ENCODE data around the gene C10orf67. TPM values are rescaled to one million over a fixed set of nuclear protein-coding genes. Genes with fewer than 3 reads are reported as not detected.
"Not testable (repeated sequence)": the region's sequence is repeated elsewhere in the genome, so short reads cannot be mapped to it uniquely, and the experiment has no call there.

The C10orf67 gene
- total RNA-seq, 1 experiment from 2014 or later, result not detected

GRCh38 chr10:23367896-23368595 lies 23.4 kb upstream of the C10orf67 start:
- TF ChIP-seq, protein P1, sequence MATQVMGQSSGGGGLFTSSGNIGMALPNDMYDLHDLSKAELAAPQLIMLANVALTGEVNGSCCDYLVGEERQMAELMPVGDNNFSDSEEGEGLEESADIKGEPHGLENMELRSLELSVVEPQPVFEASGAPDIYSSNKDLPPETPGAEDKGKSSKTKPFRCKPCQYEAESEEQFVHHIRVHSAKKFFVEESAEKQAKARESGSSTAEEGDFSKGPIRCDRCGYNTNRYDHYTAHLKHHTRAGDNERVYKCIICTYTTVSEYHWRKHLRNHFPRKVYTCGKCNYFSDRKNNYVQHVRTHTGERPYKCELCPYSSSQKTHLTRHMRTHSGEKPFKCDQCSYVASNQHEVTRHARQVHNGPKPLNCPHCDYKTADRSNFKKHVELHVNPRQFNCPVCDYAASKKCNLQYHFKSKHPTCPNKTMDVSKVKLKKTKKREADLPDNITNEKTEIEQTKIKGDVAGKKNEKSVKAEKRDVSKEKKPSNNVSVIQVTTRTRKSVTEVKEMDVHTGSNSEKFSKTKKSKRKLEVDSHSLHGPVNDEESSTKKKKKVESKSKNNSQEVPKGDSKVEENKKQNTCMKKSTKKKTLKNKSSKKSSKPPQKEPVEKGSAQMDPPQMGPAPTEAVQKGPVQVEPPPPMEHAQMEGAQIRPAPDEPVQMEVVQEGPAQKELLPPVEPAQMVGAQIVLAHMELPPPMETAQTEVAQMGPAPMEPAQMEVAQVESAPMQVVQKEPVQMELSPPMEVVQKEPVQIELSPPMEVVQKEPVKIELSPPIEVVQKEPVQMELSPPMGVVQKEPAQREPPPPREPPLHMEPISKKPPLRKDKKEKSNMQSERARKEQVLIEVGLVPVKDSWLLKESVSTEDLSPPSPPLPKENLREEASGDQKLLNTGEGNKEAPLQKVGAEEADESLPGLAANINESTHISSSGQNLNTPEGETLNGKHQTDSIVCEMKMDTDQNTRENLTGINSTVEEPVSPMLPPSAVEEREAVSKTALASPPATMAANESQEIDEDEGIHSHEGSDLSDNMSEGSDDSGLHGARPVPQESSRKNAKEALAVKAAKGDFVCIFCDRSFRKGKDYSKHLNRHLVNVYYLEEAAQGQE (IDR thresholded peaks at IDR 0.05; ENCODE audit: insufficient read depth in 1 of 2, low read depth in 2 of 2, low read length in 1 of 2), result no peak
- TF ChIP-seq POLR2AphosphoS5 (IDR thresholded peaks at IDR 0.05; ENCODE audit: low read depth, low read length), result no peak
- TF ChIP-seq TCF7L2 (IDR thresholded peaks at IDR 0.05; ENCODE audit: low read depth, low read length), result no peak
- no peak for TF ChIP-seq SIN3A (IDR thresholded peaks at IDR 0.05; ENCODE audit: borderline replicate concordance, insufficient read depth, low read depth, low read length)
- TF ChIP-seq, protein P2, sequence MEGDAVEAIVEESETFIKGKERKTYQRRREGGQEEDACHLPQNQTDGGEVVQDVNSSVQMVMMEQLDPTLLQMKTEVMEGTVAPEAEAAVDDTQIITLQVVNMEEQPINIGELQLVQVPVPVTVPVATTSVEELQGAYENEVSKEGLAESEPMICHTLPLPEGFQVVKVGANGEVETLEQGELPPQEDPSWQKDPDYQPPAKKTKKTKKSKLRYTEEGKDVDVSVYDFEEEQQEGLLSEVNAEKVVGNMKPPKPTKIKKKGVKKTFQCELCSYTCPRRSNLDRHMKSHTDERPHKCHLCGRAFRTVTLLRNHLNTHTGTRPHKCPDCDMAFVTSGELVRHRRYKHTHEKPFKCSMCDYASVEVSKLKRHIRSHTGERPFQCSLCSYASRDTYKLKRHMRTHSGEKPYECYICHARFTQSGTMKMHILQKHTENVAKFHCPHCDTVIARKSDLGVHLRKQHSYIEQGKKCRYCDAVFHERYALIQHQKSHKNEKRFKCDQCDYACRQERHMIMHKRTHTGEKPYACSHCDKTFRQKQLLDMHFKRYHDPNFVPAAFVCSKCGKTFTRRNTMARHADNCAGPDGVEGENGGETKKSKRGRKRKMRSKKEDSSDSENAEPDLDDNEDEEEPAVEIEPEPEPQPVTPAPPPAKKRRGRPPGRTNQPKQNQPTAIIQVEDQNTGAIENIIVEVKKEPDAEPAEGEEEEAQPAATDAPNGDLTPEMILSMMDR (IDR thresholded peaks at IDR 0.05), result no peak
- in situ Hi-C loops (cut with HindIII; ENCODE audit: low pct_unique_long_range_greater_than_20kb, low sequenced_read_pairs), result no loop called here
- BruUV-seq (replicated peaks), result no TSS peak
- intact Hi-C loops (cut with micrococcal nuclease; ENCODE audit: unreplicated experiment), result no loop called here
- no peak overlapping the region for H3K27ac ChIP-seq (ENCODE audit: low read length)
- no peaks in the 10 kb centered on the region for H3K27me3 ChIP-seq (ENCODE audit: control insufficient read depth, insufficient read depth, low read length)
- no peak overlapping the region for H3K4me3 ChIP-seq (ENCODE audit: low read depth in 2 of 2, low read length in 2 of 2)
- no peaks in the 10 kb centered on the region for H3K4me1 ChIP-seq (ENCODE audit: control insufficient read depth, insufficient read depth, low read length)
- CTCF ChIA-PET, result no interaction called here
- no peak for DNase-seq (ENCODE audit: low read depth, low spot score)
- H3K9me3 ChIP-seq (ENCODE audit: control insufficient read depth, insufficient read depth, low read depth, low read length), result no peaks in the 10 kb centered on the region
- no peak for ATAC-seq
- POLR2A ChIA-PET, result no interaction called here
- H3K36me3 ChIP-seq (ENCODE audit: control insufficient read depth, insufficient read depth, low read length), result no peaks in the 10 kb centered on the region

DNA sequence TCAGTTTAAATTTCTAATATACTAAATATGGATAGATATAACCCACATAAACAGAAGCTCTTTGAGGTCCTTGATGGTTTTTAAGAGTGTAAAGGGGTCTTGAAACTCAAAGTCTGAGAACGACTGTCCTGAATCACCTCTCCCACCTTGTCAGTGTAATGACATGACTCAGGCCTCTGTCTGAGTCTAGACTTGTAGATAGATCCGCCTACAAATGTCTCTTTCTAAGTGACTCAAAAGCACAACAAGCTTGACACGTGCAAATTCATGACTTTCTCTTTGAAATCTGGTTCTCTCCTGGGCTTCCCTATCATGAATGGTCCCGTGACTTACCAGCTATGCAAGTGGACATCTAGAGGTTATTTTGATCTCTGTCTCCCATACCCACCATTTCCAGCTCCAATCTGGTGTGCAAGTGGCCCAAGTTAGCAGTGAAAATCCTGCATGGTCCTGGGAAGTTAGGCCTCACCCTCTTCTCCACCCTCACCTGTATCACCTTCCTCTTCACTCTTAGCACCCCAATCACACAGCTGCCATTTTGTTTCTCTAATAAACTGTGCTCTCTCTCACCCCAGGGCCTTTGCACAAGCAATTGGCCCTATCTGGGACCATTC lies 20.9 kb upstream of the C10orf67 start:
- POLR2A ChIA-PET; CTCF ChIA-PET; ATAC-seq; DNase-seq (ENCODE audit: low read depth, low spot score); H3K27me3 ChIP-seq (ENCODE audit: control insufficient read depth, insufficient read depth, low read length); in situ Hi-C loops (cut with HindIII; ENCODE audit: low pct_unique_long_range_greater_than_20kb, low sequenced_read_pairs); H3K4me1 ChIP-seq (ENCODE audit: control insufficient read depth, insufficient read depth, low read length); H3K27ac ChIP-seq (ENCODE audit: low read length); H3K36me3 ChIP-seq (ENCODE audit: control insufficient read depth, insufficient read depth, low read length); H3K9me3 ChIP-seq (ENCODE audit: control insufficient read depth, insufficient read depth, low read depth, low read length); H3K4me3 ChIP-seq (ENCODE audit: low read depth in 2 of 2, low read length in 2 of 2); BruUV-seq (replicated peaks); intact Hi-C loops (cut with micrococcal nuclease; ENCODE audit: unreplicated experiment): not testable (repeated sequence)

DNA sequence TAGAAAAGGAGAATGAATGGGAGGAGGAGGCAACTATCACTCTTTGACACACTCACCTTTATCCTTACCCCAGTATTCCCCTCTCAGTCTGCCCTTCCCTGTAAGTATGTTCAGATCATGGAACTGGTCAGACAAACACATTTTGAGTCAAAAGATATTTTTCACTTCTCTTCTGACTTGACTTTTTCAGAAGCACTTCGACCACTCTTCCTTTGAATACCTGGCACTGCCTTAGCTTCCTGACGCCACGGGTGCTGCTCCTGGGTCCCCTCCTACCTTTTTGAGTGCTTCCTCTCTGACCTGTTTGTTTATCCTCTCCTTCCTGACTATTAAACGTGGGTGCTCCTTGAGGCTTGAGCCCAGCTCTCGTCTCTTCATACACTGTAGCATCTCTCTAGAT lies 19.8 kb upstream of the C10orf67 start:
- no peaks in the 10 kb centered on the region for H3K9me3 ChIP-seq (ENCODE audit: control insufficient read depth, insufficient read depth, low read depth, low read length)
- CTCF ChIA-PET, result no interaction called here

More for the DNA sequence above, 19.8 kb upstream of the C10orf67 start:
- Histone ChIP-seq H3K4me1 (ENCODE audit: control insufficient read depth, insufficient read depth, low read length) (no peaks in the 10 kb centered on the region), H3K27me3 (ENCODE audit: control insufficient read depth, insufficient read depth, low read length) (no peaks in the 10 kb centered on the region), H3K4me3 (ENCODE audit: low read depth in 2 of 2, low read length in 2 of 2) (no peak overlapping the region), H3K27ac (ENCODE audit: low read length) (no peak overlapping the region), H3K36me3 (ENCODE audit: control insufficient read depth, insufficient read depth, low read length) (no peaks in the 10 kb centered on the region)
- no TSS peak for BruUV-seq (replicated peaks)
- POLR2A ChIA-PET, result no interaction called here
- intact Hi-C loops (cut with micrococcal nuclease; ENCODE audit: unreplicated experiment) (no loop called here), in situ Hi-C loops (cut with HindIII; ENCODE audit: low pct_unique_long_range_greater_than_20kb, low sequenced_read_pairs) (no loop called here)
- no peak for DNase-seq (ENCODE audit: low read depth, low spot score)
- TF ChIP-seq TCF7L2 (IDR thresholded peaks at IDR 0.05; ENCODE audit: low read depth, low read length) (no peak), POLR2AphosphoS5 (IDR thresholded peaks at IDR 0.05; ENCODE audit: low read depth, low read length) (no peak)
- TF ChIP-seq, protein P2 (IDR thresholded peaks at IDR 0.05), result no peak
- no peak for ATAC-seq

Measured in Panc1 (cell line).